NCI-H2107 treated with DMSO at 0.1 percent for 48 hours (cell line): ENCODE measurements around the gene ATRNL1.

Experiments used
- DNase-seq: peaks from one replicate; lab custom pipeline; 2025; ENCODE audit not compliant: unreplicated experiment; lab: John Stamatoyannopoulos, UW

The ATRNL1 gene

GRCh38 chr10:115972426-115972825 is 879.3 kb downstream of the ATRNL1 start:
- DNase-seq = no peak

GRCh38 chr10:115974351-115974750 is 881.2 kb downstream of the ATRNL1 start:
- no peak for DNase-seq

- DNase-seq = no peak
Observed at GRCh38 chr10:115974816-115975430, 881.8 kb downstream of the ATRNL1 start.

GRCh38 chr10:115975506-115975905 is 882.3 kb downstream of the ATRNL1 start:
- no peak for DNase-seq

GRCh38 chr10:115976342-115976741 is 883.2 kb downstream of the ATRNL1 start:
- no peak for DNase-seq

GRCh38 chr10:115977855-115978254 is 884.7 kb downstream of the ATRNL1 start:
- DNase-seq = no peak

- DNase-seq = no peak
Observed at GRCh38 chr10:115979576-115979975, 886.4 kb downstream of the ATRNL1 start.

GRCh38 chr10:115980470-115980869 is 887.3 kb downstream of the ATRNL1 start:
- no peak for DNase-seq

- DNase-seq = no peak
Observed at GRCh38 chr10:115981081-115981480, 887.9 kb downstream of the ATRNL1 start.

GRCh38 chr10:115982076-115982475 is 888.9 kb downstream of the ATRNL1 start:
- no peak for DNase-seq

- no peak for DNase-seq
Observed at GRCh38 chr10:115982526-115982925, 889.4 kb downstream of the ATRNL1 start.

- DNase-seq = no peak
Observed at GRCh38 chr10:115985786-115986185, 892.6 kb downstream of the ATRNL1 start.

- DNase-seq = no peak
Observed at GRCh38 chr10:115988380-115988779, 895.2 kb downstream of the ATRNL1 start.

- DNase-seq = no peak
Observed at GRCh38 chr10:115989621-115990020, 896.5 kb downstream of the ATRNL1 start.

- no peak for DNase-seq
Observed at GRCh38 chr10:115992236-115992986, 899.2 kb downstream of the ATRNL1 start.

- DNase-seq = no peak
Observed at GRCh38 chr10:115996031-115996430, 902.9 kb downstream of the ATRNL1 start.

- DNase-seq = no peak
Observed at GRCh38 chr10:115998301-115998700, 905.1 kb downstream of the ATRNL1 start.
